Measurements from ENCODE around the gene ADK.
"Not testable (repeated sequence)": the region's sequence is repeated elsewhere in the genome, so short reads cannot be mapped to it uniquely, and the experiment has no call there.

Gene ADK

DNA sequence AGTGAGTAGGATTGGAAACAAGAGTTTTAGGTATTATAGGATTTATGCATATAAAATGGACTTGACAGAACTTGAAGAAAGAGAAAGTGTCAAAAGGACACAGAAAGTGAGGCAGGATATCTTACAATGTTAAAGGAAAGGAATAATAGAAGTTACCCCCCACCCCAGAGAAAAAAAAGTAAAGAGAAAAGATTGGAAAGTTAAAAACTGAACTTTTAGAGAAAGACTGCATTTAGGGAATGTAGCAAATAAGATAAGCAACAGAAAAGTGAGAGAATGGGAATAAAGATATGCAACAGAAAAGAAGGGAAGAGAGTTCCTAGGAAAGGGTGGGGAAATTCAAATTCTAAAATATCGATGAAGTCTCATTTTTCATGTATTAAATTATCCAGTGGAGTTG is 424.9 kb downstream of the ADK start:
- DNase-seq = no peak

DNA sequence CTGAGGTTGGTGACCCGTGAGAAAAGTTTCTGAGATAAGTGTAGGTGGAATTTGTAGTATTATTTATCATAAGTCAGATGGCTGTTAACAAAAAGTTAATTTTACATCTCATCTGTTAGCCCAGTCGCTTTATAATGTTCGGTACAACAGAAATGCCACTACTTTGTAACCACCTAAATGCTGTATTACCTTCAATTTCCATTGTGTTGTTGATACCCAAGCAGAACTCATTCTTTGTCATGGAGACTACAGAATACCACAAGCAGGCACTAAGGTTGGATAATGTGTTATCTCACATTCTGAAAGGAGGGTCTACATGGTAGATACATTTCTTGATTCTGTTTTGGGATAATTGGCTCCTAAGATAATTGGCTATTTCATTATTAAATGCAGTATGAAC is 425.6 kb downstream of the ADK start:
- DNase-seq = no peak

DNA sequence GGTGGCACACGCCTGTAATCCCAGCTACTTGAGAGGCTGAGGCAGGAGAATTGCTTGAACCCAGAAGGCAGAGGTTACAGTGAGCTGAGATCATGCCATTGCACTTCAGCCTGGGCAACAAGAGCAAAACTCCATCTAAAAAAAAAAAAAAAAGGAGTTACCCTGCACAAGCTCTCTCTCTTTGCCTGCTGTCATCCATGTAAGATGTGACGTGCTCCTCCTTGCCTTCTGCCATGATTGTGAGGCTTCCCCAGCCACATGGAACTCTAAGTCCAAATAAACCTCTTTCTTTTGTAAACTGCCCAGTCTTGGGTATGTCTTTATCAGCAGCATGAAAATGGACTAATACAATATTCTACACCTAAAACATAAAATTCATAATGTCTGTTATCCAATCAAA is 429.4 kb downstream of the ADK start:
- DNase-seq = not testable (repeated sequence)

DNA sequence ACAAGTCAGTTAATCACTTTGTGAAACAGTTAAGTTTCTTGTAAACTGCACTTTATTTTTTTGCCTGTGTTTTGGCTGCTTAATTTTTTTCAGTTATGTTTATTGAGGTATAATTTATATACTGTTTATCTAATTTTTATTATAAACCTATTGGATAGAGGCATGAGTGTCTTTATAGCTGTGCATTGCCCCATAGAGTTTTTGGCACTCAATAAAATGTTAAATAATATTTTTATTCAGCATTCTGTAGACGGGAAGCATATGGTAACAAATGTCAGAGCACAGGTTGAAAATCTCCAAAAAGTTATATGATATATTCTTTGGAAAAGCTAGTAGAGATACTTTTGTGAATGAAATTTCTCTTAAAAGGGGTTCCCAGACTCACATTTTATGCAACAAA is 431.5 kb downstream of the ADK start:
- no peak for DNase-seq

DNA sequence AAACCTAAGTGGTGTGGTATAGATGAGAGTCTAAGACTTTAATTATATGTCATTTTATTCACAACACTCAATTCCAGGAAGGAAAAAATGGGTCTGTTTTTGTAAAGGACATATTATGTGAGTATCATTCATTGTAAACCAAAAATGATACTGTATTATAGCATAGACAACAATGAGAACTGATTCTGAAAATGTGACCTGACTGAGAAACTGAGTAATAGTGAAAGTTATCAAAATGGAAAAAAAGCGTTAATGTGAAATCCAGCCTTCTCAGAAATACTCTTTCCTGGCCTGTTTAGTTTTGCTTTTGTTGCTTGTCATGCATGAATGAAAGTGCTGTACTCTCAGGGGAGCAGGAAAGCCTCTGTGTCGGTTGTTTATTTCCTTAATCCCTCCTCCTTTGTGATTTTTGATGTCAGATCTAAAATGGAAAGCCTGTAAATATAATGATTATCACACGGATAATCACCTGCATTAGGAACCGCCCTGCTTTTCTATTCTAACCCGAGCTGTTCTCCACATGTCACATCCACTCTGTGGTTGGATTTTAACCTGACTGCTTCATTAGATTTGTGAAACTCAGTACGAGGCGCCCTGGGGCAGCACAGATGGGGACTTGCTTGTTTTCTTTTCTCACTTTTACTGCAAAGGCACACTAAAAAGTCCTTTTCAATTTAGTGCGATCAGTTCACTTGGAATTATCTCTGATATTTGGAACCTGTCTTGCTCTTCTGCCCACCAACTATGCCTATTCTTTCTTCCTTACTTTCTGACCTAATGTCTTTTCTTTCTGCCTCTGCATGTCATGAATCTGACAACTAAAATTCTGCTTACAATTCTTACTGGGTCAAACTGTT is 434.4 kb downstream of the ADK start:
- DNase-seq = peak; percentile 95

DNA sequence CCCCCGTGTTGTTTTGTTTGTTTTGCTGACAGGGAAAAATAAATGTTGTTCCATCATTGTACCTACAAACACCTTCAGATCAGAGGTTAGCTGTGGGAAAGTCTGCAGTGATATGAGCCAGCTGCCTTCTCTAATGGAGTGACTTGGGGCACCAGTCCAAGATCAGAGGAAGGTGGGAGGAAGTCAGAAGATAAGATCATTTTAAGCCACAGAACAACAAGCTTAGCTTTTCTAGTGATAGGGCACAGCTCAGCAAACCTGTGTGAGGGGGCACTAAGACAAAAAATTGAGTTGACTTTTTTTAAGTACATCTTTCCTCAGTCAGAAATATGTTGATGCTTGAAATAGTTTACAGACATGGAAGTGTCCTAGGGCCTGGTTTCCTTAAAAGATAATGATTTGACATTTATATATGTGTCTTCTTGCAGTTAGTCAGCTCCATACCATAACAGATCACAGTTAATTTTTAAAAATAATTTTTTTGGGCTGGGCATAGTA is 435.1 kb downstream of the ADK start:
- DNase-seq = peak; percentile 75

DNA sequence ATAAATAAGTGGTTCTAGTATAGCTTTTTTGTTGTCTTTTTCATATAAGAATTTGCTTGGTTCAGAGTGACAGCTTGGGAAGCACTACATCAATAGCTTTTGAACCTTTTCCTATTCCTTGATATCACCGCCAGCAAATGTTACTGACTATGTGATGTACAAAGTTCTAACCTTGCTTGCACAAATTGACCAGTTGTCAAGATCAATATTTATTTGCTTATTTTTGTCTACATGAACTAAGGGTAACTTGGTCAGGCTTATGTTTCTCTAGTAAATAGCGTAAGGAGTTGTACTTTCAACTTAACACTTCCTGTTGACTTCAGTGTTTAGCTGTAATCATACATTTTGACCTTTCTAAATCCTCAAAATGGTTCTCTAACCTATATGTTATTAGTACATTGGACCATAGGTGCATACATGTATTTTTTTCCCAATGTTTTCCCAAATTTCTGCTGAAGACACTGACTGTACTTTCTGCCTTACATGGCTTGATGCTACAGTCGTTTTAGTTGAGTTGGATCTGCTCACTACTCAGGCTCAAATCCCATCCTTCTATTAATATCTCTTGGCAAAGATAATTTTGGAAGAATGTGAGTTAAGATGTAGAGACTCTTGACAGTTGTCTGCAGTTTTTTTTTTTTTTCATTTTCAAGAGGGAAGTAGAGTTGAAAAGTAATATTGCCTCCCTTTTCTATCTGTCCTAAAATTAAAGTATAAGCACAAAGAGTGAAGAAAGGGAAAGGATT is 436.3 kb downstream of the ADK start:
- no peak for DNase-seq

DNA sequence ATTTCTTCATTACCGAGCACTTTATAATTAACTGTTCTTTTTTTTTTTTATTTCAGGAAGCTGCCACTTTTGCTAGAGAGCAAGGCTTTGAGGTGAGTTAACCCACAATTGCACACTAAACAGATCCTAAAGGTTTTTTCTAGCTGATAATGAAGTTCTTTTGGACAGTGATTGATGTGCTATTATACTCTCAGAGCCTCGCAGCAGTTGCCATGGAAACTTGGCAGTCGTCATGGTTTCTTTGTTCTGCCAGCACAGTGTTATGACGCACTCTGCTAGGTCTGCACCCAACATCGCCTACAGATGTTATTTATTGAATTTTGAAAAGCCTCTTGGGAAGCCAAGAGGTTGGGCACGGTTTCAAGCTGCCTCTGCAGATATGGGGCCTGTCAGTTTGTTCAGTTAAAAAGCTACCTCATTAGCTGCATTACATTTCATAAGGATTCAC is 438.2 kb downstream of the ADK start:
- DNase-seq = peak; percentile 97

DNA sequence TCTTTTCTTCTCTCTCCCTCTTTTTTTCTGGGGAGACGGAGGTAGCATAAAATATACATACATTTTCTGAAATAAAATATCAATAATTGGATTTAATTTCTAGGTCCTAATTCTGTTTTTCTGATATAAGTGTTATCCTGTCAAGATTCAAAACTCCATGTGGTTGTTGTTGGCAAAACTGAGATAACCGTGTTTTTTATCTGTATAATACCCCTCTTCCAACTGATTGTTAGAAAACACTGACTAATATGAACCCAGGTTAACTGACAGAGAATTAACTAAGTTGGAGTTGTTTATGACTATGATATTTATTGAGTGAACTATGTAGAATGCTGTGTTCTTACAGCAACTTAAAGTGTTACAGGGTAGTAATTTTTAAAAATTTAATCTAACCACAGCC is 438.8 kb downstream of the ADK start:
- DNase-seq = peak; percentile 32

DNA sequence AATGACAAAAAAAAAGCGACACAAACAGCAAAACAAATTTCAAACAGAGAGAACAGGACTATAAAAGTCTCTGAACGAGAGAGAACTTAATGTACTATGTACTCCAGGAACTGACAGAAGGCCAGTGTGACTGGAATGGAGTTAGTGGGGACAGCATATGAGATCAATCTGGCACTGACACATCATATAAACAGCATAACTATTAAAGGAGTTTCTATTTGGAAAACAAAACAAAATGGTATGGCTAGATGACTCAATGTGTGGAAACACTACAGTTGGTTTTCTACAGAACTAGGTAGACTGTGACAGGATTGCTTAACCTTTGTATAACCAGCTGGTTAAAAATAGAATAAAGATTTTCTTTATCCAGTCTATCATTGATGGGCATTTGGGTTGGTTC is 442.4 kb downstream of the ADK start:
- DNase-seq = peak; percentile 8

DNA sequence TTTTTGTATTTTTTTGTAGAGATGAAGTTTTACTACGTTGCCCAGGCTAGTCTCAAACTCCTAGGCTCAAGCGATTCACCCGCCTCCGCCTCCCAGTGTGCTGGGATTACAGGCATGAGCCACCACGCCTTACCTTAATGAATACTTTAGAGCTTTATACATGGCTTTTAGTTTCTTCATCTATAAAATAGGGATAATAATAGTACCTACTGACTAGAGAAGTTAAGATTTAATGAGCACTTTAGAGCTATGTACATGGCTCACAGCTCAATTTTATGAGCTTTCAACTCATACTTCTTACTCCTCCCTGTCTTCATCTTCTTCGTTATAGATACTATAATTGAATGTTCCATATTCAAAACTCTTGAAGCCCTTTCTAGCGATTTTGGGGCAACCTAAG is 445.7 kb downstream of the ADK start:
- DNase-seq = no peak

DNA sequence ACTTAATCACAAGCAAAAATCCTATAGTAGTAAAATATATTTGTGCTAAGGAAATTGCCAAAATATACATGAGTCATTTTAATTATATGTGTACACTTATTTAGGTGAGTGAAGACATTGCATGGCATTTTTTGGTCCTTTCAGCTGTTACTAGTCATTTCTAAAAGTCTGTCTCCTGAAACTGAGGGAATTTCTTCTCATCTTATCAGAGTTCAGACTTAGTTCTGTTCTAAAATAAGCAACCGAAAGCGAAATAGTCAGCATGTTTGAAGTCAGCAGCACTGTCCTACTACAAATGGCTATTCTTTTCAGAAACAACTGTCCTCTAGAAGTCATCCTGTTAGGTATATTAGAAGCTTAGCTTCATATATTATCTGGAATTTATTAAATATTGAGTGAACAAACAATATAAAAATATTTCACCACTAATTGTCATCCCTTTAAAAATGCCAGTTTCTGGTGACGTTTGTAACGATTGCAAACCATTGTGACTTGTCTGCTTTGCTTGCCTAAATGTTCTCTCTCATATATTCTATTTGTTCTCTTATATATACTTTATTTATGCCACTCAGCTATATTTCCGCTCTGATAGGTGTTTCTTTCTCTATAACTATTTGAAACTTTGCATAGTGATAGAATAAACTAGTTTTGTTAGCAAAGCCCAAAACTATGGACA is 448.0 kb downstream of the ADK start:
- no peak for DNase-seq

DNA sequence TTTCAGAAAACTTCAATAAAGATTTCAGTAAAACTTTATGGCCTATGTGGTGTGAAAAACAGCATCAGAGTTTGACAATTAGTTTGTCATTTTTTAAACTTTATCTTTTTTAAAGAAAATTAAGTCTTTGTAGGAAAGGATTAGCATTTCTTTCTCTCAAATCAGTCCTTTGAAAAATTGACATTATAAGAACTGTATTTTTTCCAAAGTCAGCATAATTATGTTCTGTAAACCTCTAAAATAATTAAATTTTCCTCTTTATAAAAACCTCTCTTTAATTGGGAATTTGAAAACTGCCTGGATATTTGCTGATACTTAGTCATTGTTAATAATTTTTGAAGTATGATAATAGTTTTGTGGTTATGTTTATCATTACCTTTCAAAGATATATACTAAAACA is 448.7 kb downstream of the ADK start:
- DNase-seq = no peak

DNA sequence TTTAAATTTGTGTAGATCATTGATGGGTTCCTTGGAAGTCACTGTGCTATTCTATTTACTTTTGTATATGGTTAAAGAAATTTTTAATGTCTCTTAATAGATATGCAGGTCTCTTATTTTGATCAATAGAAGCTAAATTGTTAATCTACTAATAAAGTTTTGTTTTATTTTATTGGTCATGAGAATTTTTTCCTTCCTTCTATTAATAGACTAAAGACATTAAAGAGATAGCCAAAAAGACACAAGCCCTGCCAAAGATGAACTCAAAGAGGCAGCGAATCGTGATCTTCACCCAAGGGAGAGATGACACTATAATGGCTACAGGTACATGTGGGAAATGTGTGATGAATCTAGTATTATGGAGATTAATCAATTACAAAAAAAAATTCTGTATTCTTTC is 449.1 kb downstream of the ADK start:
- no peak for DNase-seq

DNA sequence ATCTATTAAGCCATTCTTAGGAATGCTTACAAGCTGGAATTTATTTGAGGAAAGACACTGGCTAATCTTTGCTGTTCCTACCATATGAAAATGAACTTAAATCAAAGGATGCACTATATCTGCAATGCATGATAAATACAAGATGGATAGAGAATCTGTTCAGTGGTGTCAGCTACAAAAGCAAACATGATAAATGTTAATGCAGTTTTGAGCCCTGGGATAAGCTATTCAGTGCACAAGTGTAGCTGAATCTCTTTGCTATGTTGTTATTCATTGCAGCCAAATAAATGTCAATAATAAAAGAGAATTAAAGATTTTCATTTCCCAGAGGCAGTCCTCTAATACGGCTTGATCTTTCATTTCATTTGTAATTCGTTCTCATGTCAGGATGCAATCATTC is 451.6 kb downstream of the ADK start:
- DNase-seq = no peak

DNA sequence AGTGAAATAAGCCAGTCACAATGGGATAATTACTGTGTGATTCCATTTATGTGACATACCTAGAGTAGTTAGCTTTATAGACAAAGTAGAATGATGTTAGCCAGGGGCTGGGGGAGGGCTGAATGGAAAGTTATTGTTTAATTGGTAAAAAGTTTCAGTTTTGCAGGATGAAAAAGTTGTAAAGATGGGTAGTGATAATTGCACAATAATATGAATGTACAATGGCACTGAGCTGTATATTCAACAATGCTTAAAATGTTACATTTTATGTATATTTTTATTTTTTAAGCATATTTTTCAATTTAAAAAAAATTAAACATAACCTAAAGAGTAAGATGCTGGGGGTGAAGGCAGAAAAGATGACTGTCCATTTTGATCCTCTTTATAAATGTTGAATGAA is 459.3 kb downstream of the ADK start:
- DNase-seq = no peak

DNA sequence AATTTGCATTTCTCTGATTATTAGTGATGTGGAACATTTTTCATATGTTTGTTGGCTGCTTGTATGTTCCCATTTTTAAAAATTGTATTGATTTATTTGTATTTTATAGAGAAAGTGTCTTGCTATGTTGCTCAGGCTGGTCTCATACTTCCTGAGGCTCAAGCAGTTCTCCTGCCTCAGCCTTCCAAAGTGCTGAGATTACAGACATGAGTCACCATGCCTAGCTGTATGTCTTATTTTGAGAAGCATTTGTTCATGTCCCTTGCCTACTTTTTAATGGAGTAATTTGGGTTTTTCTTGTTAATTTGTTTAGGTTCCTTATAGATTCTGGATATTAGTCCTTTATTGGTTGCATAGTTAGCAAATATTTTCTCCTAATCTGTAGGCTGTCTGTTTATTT is 461.2 kb downstream of the ADK start:
- DNase-seq = no peak

DNA sequence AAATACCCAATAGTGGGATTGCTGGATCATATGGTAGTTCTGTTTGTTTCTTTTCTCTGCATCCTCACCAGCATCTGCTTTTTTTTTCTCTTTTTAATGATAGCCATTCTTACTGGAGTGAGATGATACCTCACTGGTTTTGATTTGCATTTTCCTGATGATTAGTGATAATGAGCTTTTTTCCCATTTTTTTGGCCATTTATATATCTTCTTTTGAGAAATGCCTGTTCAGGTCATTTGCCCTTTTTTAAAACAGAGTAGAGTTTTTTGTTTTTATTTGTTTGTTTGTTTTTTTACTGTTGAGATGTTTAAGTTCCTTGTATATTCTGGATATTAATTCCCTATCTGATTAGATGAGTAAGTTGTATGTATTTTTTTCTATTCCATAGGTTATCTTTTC is 469.6 kb downstream of the ADK start:
- no peak for DNase-seq

DNA sequence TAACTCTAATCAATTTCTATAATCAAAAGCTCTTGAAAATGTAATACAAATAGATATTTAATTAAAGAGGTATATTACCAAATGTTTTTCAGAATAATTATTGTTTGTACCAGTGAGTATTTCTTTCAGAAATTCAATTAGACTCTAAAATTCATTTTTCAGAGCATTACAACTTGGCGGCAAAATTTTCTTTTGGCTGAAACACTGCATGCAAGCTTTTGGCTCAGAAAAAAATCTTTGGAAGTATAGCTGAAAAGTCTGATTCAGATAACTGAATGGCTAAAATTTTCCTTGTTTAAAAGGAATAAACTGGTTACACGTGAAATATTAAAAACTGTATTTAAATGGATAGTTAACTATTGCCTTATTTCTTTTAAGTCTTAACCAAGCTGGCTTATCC is 472.8 kb downstream of the ADK start:
- no peak for DNase-seq

DNA sequence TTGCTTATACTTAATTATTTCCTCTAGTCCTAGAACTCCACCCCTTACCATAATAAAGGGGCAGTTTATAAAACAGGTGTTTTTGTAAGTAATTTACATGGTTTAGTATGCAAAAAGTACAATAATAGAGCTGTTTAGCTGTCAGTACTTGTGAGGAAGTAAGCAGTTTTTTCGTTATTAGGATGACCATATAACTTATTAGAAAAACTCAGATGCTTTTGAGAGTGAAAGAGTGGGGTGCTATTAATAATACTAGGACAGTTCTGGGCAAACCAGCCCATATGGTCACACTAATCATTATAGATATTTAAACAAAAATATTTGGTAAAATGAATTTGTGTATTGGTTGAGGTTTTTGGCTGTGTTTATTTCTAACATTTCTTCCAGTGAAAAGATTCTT is 473.5 kb downstream of the ADK start:
- DNase-seq = no peak

DNA sequence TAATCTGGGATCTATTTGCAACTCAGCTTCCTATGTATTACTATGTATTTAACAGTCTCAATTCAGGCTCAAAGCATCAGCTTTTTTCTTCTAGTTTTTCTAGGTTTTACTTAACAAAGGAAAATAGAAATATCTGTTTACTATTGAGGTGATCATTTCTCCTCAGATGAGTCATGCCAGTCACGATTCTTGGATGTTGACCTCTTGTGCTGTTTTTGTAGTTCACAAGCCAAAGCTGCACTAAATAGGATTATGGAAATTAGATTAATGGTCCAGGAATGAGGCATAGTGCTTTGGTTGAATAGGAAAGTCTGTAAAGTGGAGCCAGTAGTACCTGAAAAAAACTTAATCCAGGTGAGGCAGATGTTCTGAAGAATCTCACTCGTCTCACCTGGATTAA is 477.1 kb downstream of the ADK start:
- DNase-seq = no peak

DNA sequence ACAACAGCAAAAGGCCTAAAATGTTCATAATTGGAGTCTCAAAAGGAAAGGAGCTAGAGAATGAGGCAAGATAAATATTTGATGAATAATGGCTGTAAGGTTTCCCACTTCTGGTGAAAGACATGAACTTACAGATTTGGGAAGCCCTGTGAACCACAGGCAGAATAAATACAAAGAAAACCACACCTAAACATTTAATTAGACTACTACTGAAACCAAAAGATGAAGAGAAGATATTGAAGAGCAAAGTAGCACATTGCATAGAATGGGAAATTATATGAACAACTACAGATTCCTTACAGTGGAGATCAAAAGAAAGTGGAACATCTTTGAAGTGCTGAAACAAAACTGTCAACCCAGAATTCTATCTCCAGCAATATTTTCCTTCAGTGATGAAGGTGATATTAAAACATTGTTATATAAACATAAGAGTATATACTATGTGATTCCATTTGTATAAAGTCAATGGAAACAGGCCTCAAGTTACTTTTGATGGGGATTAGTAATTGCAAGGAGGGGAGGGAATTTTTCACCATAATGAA is 484.0 kb downstream of the ADK start:
- DNase-seq = no peak

DNA sequence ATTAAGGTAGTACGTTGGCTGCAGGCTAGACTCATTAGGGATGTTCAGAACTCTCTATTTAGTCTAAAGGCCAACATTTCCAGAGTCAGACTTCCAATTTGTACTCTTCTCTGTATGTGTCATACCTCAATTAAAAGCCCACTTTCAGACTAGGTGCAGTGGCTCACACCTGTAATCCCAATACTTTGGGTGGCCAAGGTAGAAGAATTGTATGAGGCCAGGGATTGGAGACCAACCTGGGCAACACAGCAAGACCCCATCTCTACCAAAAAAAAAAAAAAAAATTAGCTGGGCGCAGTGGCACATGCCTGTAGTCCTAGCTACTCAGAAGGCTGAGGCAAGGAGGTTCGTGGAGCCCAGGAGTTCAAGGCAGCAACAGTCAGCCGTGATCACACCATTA is 484.6 kb downstream of the ADK start:
- DNase-seq = no peak

All from NCI-H69 (cell line).